Effector memory CD8-positive, alpha-beta T cell (primary cell): Measurements from ENCODE around the gene R3HCC1L.
"Not testable (repeated sequence)": the region's sequence is repeated elsewhere in the genome, so short reads cannot be mapped to it uniquely, and the experiment has no call there.

Experiments
- ATAC-seq: fragments of 150-1000 bp; cut with Tn5 transposase; replicated peaks from 2 replicates; pipeline ENCODE4 v1.10.0; 2021; ENCODE audit warnings: mild to moderate bottlenecking, moderate library complexity
- DNase-seq, 3 experiments: peaks; one replicate each; pipeline ENCODE4 v3.0.0; 2021
- H3K27ac Mint-ChIP-seq, 2 donors: one replicate each; pipeline ENCODE4 v1.8.0; 2022; ENCODE audit warnings: mild to moderate bottlenecking in 2 of 2, mixed read lengths in 2 of 2, moderate library complexity in 2 of 2
- H3K27me3 Mint-ChIP-seq, 2 donors: one replicate each; pipeline ENCODE4 v1.8.0; 2022; ENCODE audit warnings: mixed read lengths in 2 of 2
- H3K36me3 Mint-ChIP-seq: one replicate; pipeline ENCODE4 v1.8.0; 2022; ENCODE audit warnings: mild to moderate bottlenecking, moderate library complexity, mixed read lengths; ENCODE audit not compliant: insufficient read depth
- H3K4me1 Mint-ChIP-seq, 2 donors: one replicate each; pipeline ENCODE4 v1.8.0; 2022; ENCODE audit warnings: low read depth in 2 of 2, mixed read lengths in 2 of 2
- H3K4me3 Mint-ChIP-seq, 2 donors: one replicate each; pipeline ENCODE4 v1.8.0; 2022; ENCODE audit warnings: mild to moderate bottlenecking in 2 of 2, mixed read lengths in 2 of 2, moderate library complexity in 2 of 2
- H3K9me3 Mint-ChIP-seq, 2 donors: one replicate each; pipeline ENCODE4 v1.8.0; 2022; ENCODE audit warnings: mixed read lengths in 2 of 2

Gene R3HCC1L

DNA sequence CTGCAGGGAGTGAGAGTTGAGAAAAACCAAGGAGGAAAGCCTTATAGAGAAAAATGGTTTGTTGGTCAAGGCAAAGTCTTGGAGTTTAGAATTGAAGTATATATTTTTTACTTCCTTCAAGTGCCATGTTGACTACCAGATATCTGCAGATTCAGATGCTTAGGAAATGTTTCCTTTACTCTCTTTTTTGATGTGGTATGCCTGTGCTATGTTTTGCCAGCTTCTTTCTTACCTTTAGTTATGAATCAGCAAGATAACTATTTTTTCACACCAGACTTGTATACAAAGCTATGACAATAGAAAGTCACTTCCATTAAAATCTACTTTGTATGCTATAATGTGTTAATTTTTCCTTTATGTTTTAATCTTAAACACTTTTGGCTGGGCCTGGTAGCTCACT is 3.6 kb downstream of the R3HCC1L start:
- no peak for ATAC-seq
- H3K36me3 Mint-ChIP-seq = peaks cover 8% of the 10 kb centered on the region
- H3K4me3 Mint-ChIP-seq = no peak overlapping the region
- no peak for DNase-seq
- peaks cover 39 to 62% of the 10 kb centered on the region in 2 donors for H3K4me1 Mint-ChIP-seq
- no peaks in the 10 kb centered on the region for H3K27me3 Mint-ChIP-seq
- no peaks in the 10 kb centered on the region for H3K9me3 Mint-ChIP-seq
- no peak overlapping the region for H3K27ac Mint-ChIP-seq

DNA sequence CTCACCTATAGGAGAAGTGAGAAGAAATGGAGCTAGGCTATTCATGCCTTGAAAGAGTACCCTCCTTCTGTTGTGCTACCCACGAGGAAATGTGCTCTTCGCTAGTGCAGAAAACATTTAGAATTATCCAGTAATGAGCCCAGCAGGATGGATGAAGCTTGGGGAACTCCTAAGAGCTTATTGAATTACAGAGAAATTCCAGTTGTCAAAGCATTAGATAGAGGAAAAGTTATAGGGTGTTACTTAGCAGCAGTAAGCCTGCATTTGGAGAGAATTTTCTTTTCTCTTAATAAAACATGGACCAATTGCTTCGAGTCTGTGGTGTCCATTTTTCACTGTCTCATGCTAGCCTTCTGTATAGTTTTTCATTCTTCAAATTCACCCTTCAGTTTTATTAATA is 5.0 kb downstream of the R3HCC1L start:
- H3K4me1 Mint-ChIP-seq = peaks cover 31 to 61% of the 10 kb centered on the region in 2 donors
- DNase-seq = no peak
- no peak overlapping the region for H3K27ac Mint-ChIP-seq
- H3K27me3 Mint-ChIP-seq = no peaks in the 10 kb centered on the region
- peaks cover 5% of the 10 kb centered on the region for H3K36me3 Mint-ChIP-seq
- ATAC-seq = no peak
- H3K9me3 Mint-ChIP-seq = no peaks in the 10 kb centered on the region
- H3K4me3 Mint-ChIP-seq = no peak overlapping the region

DNA sequence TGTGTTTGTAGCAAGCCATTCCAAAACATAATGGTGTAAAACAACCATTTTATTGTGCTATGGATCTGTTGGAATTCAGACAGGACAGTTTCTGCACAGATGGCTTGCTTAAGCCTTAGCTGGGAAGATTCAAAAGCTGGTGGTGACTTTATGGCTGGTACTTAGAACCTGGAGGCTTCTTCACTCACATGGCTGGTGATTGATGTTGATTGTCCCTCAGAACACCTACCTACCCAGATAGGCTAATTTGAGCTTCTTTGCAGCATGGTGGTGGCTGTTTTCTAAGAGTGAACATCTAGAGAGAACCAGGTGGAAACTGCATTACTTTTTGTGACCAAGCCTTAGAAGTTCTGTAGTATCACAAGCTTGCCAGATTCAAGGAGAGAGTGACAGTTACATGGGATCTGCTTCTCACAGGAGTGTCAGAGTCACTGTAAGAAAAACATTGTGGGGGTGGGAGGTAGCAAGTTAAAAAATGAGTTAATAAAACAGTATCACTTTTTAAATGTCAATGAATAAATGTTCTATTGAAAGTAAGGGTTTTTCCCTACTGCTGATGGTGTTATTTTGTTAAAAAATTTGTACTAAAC is 7.1 kb downstream of the R3HCC1L start:
- H3K36me3 Mint-ChIP-seq = no peaks in the 10 kb centered on the region
- DNase-seq (no peak), ATAC-seq (no peak)
- H3K27ac Mint-ChIP-seq = peak overlapping the region in 1 of 2 donors; percentile 42
- peaks cover 25 to 58% of the 10 kb centered on the region in 2 donors for H3K4me1 Mint-ChIP-seq
- no peaks in the 10 kb centered on the region for H3K9me3 Mint-ChIP-seq
- H3K27me3 Mint-ChIP-seq = no peaks in the 10 kb centered on the region
- no peak overlapping the region for H3K4me3 Mint-ChIP-seq

DNA sequence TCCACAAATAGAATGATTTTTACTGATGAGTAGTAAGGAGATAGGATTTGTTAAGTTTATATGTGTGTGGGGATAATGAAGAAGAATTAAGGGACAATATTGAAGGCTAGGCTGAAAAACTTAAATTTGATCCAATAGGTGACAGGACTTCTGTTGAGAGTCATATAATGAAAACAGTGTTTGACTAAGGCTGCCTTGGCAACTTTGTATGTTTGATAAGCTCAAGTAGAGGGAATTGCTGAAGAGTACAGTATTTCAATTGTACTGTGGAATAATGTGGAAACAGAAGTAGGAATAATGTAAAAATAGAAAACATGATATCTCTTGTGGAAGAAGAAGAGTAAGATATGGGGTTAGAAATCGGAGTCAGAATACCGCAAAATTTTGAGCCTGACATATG is 10.5 kb downstream of the R3HCC1L start:
- peaks cover 34 to 62% of the 10 kb centered on the region in 2 donors for H3K4me1 Mint-ChIP-seq

DNA sequence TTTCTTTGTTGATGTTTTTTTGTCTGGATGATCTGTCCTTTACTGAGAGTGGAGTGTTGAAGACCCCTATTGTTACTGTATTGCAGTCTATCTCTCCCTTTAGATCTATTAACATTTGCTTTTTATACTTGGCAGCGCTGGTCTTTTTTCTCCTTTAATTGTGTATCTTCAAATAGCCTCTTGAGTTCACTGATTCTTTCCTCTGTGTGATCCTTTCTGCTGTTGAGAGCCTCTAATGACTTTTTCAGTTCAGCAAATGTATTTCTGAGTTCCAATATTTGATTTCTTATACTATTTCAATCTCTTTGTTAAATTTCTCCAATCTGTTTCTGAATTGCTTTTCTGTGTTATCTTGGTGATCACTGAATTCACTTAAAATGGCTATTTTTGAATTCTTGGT is 15.4 kb downstream of the R3HCC1L start:
- Mint-ChIP-seq H3K4me1 (peaks cover 36 to 46% of the 10 kb centered on the region in 2 donors), H3K27me3 (no peaks in the 10 kb centered on the region), H3K9me3 (peaks cover 3 to 27% of the 10 kb centered on the region in 2 donors)

More for the DNA sequence above, 10.5 kb downstream of the R3HCC1L start:
- Mint-ChIP-seq H3K36me3 (no peaks in the 10 kb centered on the region), H3K9me3 (peaks cover 3 to 14% of the 10 kb centered on the region in 2 donors), H3K27ac (no peak overlapping the region), H3K4me3 (no peak overlapping the region), H3K27me3 (no peaks in the 10 kb centered on the region)
- no peak for ATAC-seq
- DNase-seq = no peak

DNA sequence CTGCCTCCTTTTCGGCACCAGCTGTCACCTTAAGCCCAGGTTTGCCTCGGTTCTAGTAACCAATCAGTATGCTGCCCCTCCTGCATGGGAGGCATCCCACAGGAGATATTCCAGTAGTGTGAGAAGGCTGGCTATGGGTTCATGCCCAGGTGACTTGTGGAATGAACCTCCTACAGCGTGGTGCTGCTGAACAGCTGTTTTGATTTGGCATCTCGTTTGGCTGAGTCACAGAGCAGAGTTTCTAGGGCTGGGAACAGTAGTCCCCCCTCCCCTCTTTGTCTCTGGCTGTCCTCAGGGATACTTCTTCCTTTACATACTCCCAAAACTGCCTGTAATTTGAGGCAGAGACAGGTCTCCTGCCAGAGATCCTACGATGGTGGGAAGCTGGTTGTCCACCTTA is 16.1 kb downstream of the R3HCC1L start:
- DNase-seq (no peak), ATAC-seq (no peak)
- H3K36me3 Mint-ChIP-seq = peaks cover 8% of the 10 kb centered on the region
- peak overlapping the region in 1 of 2 donors; percentile 42 for H3K27ac Mint-ChIP-seq
- no peak overlapping the region for H3K4me3 Mint-ChIP-seq
- peaks cover 35 to 47% of the 10 kb centered on the region in 2 donors for H3K4me1 Mint-ChIP-seq
- H3K27me3 Mint-ChIP-seq = no peaks in the 10 kb centered on the region
- peaks cover 3 to 27% of the 10 kb centered on the region in 2 donors for H3K9me3 Mint-ChIP-seq

More for the DNA sequence above, 15.4 kb downstream of the R3HCC1L start:
- DNase-seq (no peak), ATAC-seq (no peak)
- no peak overlapping the region for H3K4me3 Mint-ChIP-seq
- peak overlapping the region in 1 of 2 donors; percentile 42 for H3K27ac Mint-ChIP-seq
- H3K36me3 Mint-ChIP-seq = peaks cover 8% of the 10 kb centered on the region

DNA sequence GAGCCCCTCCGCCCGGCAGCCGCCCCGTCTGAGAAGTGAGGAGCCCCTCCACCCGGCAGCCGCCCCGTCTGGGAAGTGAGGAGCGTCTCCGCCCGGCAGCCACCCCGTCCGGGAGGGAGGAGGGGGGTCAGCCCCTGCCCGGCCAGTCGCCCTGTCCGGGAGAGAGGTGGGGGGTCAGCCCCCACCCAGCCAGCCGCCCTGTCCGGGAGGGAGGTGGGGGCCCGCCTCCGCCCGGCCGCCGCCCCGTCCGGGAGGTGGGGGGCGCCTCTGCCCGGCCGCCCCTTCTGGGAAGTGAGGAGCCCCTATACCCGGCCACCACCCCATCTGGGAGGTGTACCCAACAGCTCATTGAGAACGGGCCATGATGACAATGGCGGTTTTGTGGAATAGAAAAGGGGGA is 18.3 kb downstream of the R3HCC1L start:
- H3K9me3 Mint-ChIP-seq = peaks cover 3 to 27% of the 10 kb centered on the region in 2 donors
- not testable (repeated sequence) for ATAC-seq, H3K27ac Mint-ChIP-seq

DNA sequence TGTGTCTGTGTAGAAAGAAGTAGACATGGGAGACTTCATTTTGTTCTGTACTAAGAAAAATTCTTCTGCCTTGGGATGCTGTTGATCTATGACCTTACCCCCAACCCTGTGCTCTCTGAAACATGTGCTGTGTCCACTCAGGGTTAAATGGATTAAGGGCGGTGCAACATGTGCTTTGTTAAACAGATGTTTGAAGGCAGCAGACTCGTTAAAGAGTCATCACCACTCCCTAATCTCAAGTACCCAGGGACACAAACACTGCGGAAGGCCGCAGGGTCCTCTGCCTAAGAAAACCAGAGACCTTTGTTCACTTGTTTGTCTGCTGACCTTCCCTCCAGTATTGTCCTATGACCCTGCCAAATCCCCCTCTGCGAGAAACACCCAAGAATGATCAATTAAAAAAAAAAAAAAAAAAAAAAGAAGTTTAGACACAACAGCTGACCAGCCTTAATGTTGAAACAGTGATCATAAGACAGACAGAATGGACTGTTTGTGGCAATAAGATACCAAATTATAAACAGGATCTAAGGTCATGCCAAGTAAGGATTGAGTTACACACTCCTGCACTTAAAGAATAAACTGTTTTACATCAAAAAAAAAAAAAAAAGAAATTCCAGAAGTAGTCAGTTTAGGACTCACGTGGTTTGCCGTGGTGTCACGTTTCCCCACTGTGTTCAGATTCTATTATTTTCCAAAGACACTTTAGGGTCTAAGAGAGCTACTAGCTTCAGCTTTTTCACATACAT is 18.9 kb downstream of the R3HCC1L start:
- Mint-ChIP-seq H3K36me3 (peaks cover 16% of the 10 kb centered on the region), H3K9me3 (peaks cover 3 to 27% of the 10 kb centered on the region in 2 donors), H3K4me1 (peaks cover 28 to 48% of the 10 kb centered on the region in 2 donors)
- not testable (repeated sequence) for H3K27me3 Mint-ChIP-seq, ATAC-seq, H3K4me3 Mint-ChIP-seq, DNase-seq, H3K27ac Mint-ChIP-seq

More for the DNA sequence above, 18.3 kb downstream of the R3HCC1L start:
- peaks cover 30 to 53% of the 10 kb centered on the region in 2 donors for H3K4me1 Mint-ChIP-seq
- not testable (repeated sequence) for H3K27me3 Mint-ChIP-seq, DNase-seq, H3K4me3 Mint-ChIP-seq
- H3K36me3 Mint-ChIP-seq = peaks cover 15% of the 10 kb centered on the region

DNA sequence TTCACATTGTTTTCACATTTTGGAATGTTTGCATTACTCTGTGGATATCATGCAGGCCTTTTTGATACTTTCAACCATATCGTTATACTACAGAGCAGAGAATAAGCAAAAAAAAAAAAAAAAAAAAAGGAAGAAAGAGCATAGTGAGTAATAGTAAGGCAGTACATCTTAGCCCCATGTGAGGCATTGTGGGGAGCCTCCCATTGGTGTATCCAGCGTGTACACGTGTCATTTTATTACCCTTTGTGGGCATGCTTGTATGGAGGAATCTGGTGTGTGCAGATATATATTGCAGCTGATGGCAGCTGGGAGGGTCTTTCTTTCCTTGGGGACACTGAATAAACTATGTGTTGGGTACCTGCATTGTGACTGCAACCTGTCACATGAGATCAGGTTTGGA is 19.6 kb downstream of the R3HCC1L start:
- peaks cover 26 to 49% of the 10 kb centered on the region in 2 donors for H3K4me1 Mint-ChIP-seq
- ATAC-seq (no peak), DNase-seq (no peak)
- H3K27ac Mint-ChIP-seq = no peak overlapping the region
- H3K27me3 Mint-ChIP-seq = no peaks in the 10 kb centered on the region
- no peak overlapping the region for H3K4me3 Mint-ChIP-seq
- peaks cover 21% of the 10 kb centered on the region for H3K36me3 Mint-ChIP-seq
- H3K9me3 Mint-ChIP-seq = peaks cover 3 to 22% of the 10 kb centered on the region in 2 donors

DNA sequence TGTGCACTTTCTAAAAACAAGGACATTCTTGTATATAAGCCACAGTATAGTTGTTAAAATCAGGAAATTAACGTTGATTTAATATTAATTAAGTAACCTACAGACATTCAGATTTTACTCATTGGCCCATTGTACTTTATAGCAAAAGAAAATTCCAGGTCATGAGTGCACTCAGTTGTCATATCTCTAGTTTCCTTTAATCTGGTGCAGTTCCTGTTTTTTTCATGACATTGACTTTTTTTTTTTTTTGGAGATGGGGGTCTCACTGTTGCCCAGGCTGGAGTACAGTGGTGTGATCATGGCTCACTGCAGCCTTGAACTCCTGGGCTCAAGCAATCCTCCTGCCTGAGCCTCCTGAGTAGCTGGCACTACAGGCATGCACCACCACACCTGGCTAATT is 24.1 kb downstream of the R3HCC1L start:
- no peaks in the 10 kb centered on the region for H3K9me3 Mint-ChIP-seq
- peaks cover 18 to 53% of the 10 kb centered on the region in 2 donors for H3K4me1 Mint-ChIP-seq
- H3K36me3 Mint-ChIP-seq = peaks cover 21% of the 10 kb centered on the region
- peak overlapping the region in 1 of 2 donors; percentile 19 for H3K27ac Mint-ChIP-seq
- DNase-seq = no peak
- no peaks in the 10 kb centered on the region for H3K27me3 Mint-ChIP-seq
- H3K4me3 Mint-ChIP-seq = no peak overlapping the region
- ATAC-seq = no peak

DNA sequence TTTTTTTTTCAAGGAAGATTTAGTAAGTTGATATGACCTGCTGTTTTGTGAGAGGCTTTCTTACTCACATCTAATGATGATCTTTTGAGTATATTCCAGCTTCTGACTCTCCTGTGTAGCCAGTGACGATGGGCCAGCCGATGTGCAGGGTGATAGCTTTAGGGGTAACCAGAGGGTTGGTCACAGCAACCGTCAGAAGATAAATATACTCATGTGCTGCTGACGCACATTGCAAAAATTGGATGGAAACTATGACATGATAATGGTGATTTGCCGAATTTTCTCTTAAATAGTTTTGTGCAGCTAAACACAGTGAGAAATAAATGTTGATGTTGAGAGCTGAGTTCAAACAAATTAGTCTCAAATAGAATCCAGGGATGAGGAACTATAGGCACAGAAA is 29.5 kb downstream of the R3HCC1L start:
- DNase-seq (no peak), ATAC-seq (peak; percentile 46)
- H3K4me1 Mint-ChIP-seq = peaks cover 10 to 46% of the 10 kb centered on the region in 2 donors
- H3K9me3 Mint-ChIP-seq = no peaks in the 10 kb centered on the region
- H3K27me3 Mint-ChIP-seq = no peaks in the 10 kb centered on the region
- H3K27ac Mint-ChIP-seq = peak overlapping the region; percentile 5 to 89
- H3K4me3 Mint-ChIP-seq = peak overlapping the region in 1 of 2 donors; percentile 15
- H3K36me3 Mint-ChIP-seq = peaks cover 14% of the 10 kb centered on the region

DNA sequence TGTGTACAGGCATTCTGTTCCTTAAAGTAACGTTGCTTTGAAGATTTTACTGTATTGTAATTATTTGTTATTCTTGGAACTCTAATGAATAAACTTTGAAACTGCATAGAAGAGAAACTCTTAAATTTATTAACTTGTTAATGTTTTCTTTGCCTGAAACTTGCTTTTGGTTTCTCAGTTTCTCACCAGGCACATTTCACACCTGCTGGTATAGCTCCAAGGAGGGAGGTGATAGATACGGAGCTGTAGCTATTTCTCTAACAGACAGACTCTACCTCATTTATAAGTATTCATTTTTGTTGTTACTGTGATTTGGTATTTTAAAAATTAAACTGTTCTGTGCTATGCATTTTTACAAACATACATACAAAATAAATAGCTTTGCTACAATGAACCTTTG is 32.7 kb downstream of the R3HCC1L start:
- no peak for ATAC-seq
- no peak for DNase-seq
- H3K27ac Mint-ChIP-seq = peak overlapping the region; percentile 4 to 42
- no peak overlapping the region for H3K4me3 Mint-ChIP-seq
- H3K27me3 Mint-ChIP-seq = no peaks in the 10 kb centered on the region
- peaks cover 24% of the 10 kb centered on the region for H3K36me3 Mint-ChIP-seq
- no peaks in the 10 kb centered on the region for H3K9me3 Mint-ChIP-seq
- peaks cover 22 to 42% of the 10 kb centered on the region in 2 donors for H3K4me1 Mint-ChIP-seq

DNA sequence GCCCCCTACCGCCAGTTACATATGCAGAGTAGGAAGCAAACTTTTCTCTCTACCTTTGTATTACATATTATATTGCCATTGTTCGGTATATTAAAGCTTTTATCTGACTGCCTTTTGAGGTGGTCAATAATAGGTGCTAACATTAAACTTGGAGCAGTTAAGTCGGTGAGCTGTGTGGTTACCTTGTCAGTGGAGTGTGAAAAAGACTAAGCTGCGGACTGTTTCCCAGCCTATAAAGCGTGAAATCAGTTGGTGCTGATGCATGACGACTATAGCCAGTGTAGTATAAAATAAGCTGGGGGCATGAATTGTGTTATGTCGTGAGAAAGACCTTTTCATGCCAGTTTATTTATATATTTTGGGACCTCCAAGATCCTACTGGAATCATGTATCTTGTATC is 33.7 kb downstream of the R3HCC1L start:
- Mint-ChIP-seq H3K4me3 (peak overlapping the region in 1 of 2 donors; percentile 50), H3K4me1 (peaks cover 24 to 37% of the 10 kb centered on the region in 2 donors), H3K27me3 (no peaks in the 10 kb centered on the region), H3K36me3 (peaks cover 20% of the 10 kb centered on the region), H3K27ac (peak overlapping the region; percentile 18 to 42), H3K9me3 (no peaks in the 10 kb centered on the region)
- DNase-seq = no peak
- peak; percentile 61 for ATAC-seq

DNA sequence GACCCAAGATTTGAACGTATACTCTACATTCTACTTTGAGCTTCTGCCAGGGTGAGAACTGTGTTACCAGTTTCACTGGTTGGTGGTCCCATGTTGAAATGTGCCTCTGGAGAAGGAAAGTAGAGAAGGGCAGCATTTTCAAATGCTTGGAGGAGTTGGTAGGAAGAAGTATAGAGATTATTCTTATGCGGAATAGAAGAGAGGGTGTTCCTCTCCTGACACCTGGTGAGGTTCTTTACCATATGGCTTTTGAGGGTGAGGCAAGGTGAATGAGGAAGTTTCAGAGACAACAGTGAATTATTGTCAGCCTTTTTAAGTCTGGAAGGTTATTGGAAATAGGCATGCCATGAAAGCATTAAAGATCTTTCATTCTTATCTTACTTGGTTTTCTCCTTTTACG is 34.3 kb downstream of the R3HCC1L start:
- peak overlapping the region in 1 of 2 donors; percentile 1 for H3K27ac Mint-ChIP-seq
- peaks cover 19% of the 10 kb centered on the region for H3K36me3 Mint-ChIP-seq
- no peaks in the 10 kb centered on the region for H3K9me3 Mint-ChIP-seq
- H3K4me1 Mint-ChIP-seq = peaks cover 26 to 39% of the 10 kb centered on the region in 2 donors
- no peaks in the 10 kb centered on the region for H3K27me3 Mint-ChIP-seq
- DNase-seq (no peak), ATAC-seq (no peak)
- no peak overlapping the region for H3K4me3 Mint-ChIP-seq
